22Rv1 (cell line): ENCODE data around the gene GPC2.
"Not testable (repeated sequence)": the region's sequence is repeated elsewhere in the genome, so short reads cannot be mapped to it uniquely, and the experiment has no call there.

Source experiments
- CTCF ChIP-seq: fragments of 450-650 bp; IDR thresholded peaks from 2 replicates; pipeline ENCODE4 v1.5.1; 2017; ENCODE audit warnings: mild to moderate bottlenecking
- ZFX ChIP-seq: fragments of 450-650 bp; IDR thresholded peaks from 2 replicates; pipeline ENCODE4 v1.6.1; 2017; ENCODE audit warnings: antibody characterized with exemption, borderline replicate concordance

GRCh38 chr7:100180084-100180483 lies 2.9 kb upstream of the GPC2 start:
- not testable (repeated sequence) for TF ChIP-seq CTCF, ZFX
